ENCODE data around the gene KIF3B.

The KIF3B gene

GRCh38 chr20:32277361-32278198 is at the start of gene KIF3B:
TSS of gene KIF3B (plus strand) at chr20:32277651. CDS start at chr20:32309778, 32,127 bp downstream.
- 0 out of 2 replicates have a peak, but pooled peaks have one; percentile 17 for TF ChIP-seq POLR2A (IDR thresholded peaks at IDR 0.05; ENCODE audit: low read depth, low read length)
- peak; percentile 94 for DNase-seq (ENCODE audit: insufficient read length, low spot score)
- FAIRE-seq: no peak

GRCh38 chr20:32227744-32228688 is 49.4 kb upstream of the KIF3B start:
- DNase-seq (ENCODE audit: insufficient read length, low spot score) (no peak), FAIRE-seq (no peak)
- TF ChIP-seq POLR2A (IDR thresholded peaks at IDR 0.05; ENCODE audit: low read depth, low read length): no peak

GRCh38 chr20:32229251-32229747 is 48.2 kb upstream of the KIF3B start:
- DNase-seq (ENCODE audit: insufficient read length, low spot score) (no peak), FAIRE-seq (no peak)
- TF ChIP-seq POLR2A (IDR thresholded peaks at IDR 0.05; ENCODE audit: low read depth, low read length): no peak

- FAIRE-seq: no peak
- TF ChIP-seq POLR2A (IDR thresholded peaks at IDR 0.05; ENCODE audit: low read depth, low read length): no peak
- DNase-seq (ENCODE audit: insufficient read length, low spot score): no peak
Measured at GRCh38 chr20:32230707-32231106, 46.7 kb upstream of the KIF3B start.

GRCh38 chr20:32231245-32231644 is 46.2 kb upstream of the KIF3B start:
- FAIRE-seq: no peak
- TF ChIP-seq POLR2A (IDR thresholded peaks at IDR 0.05; ENCODE audit: low read depth, low read length): no peak

GRCh38 chr20:32231847-32232246 is 45.6 kb upstream of the KIF3B start:
- no peak for DNase-seq (ENCODE audit: insufficient read length, low spot score)

More at GRCh38 chr20:32231245-32231644, 46.2 kb upstream of the KIF3B start:
- DNase-seq (ENCODE audit: insufficient read length, low spot score): no peak

GRCh38 chr20:32232326-32232886 is 45.0 kb upstream of the KIF3B start:
- no peak for DNase-seq (ENCODE audit: insufficient read length, low spot score)
- FAIRE-seq: no peak
- no peak for TF ChIP-seq POLR2A (IDR thresholded peaks at IDR 0.05; ENCODE audit: low read depth, low read length)

More at GRCh38 chr20:32231847-32232246, 45.6 kb upstream of the KIF3B start:
- TF ChIP-seq POLR2A (IDR thresholded peaks at IDR 0.05; ENCODE audit: low read depth, low read length): no peak
- FAIRE-seq: no peak

- no peak for TF ChIP-seq POLR2A (IDR thresholded peaks at IDR 0.05; ENCODE audit: low read depth, low read length)
- DNase-seq (ENCODE audit: insufficient read length, low spot score) (no peak), FAIRE-seq (no peak)
Measured at GRCh38 chr20:32233286-32233685, 44.2 kb upstream of the KIF3B start.

GRCh38 chr20:32234135-32234808 is 43.2 kb upstream of the KIF3B start:
- no peak for DNase-seq (ENCODE audit: insufficient read length, low spot score)
- no peak for TF ChIP-seq POLR2A (IDR thresholded peaks at IDR 0.05; ENCODE audit: low read depth, low read length)
- FAIRE-seq: no peak

- DNase-seq (ENCODE audit: insufficient read length, low spot score): no peak
- no peak for TF ChIP-seq POLR2A (IDR thresholded peaks at IDR 0.05; ENCODE audit: low read depth, low read length)
- no peak for FAIRE-seq
Measured at GRCh38 chr20:32235331-32236047, 42.0 kb upstream of the KIF3B start.

- no peak for DNase-seq (ENCODE audit: insufficient read length, low spot score)
- FAIRE-seq: no peak
- TF ChIP-seq POLR2A (IDR thresholded peaks at IDR 0.05; ENCODE audit: low read depth, low read length): no peak
Measured at GRCh38 chr20:32236048-32236533, 41.4 kb upstream of the KIF3B start.

- no peak for DNase-seq (ENCODE audit: insufficient read length, low spot score)
- no peak for FAIRE-seq
- no peak for TF ChIP-seq POLR2A (IDR thresholded peaks at IDR 0.05; ENCODE audit: low read depth, low read length)
Measured at GRCh38 chr20:32236819-32237218, 40.6 kb upstream of the KIF3B start.

All from H54 (cell line).